Type B pancreatic cell (in vitro differentiated cells): Measurements from ENCODE around the gene TPPP. TPM values are rescaled to one million over a fixed set of nuclear protein-coding genes. Genes with fewer than 3 reads are reported as not detected.
"Not testable (repeated sequence)": the region's sequence is repeated elsewhere in the genome, so short reads cannot be mapped to it uniquely, and the experiment has no call there.

Experiments
- DNase-seq: peaks from one replicate; pipeline ENCODE4 v3.0.0; 2021; ENCODE audit warnings: mixed read lengths; ENCODE audit not compliant: unreplicated experiment; ENCODE audit errors: extremely low spot score
- H3K27ac Mint-ChIP-seq: 2 replicates; pipeline ENCODE4 v1.8.0; 2021; ENCODE audit warnings: mild to moderate bottlenecking, mixed read lengths
- H3K27me3 Mint-ChIP-seq: 2 replicates; pipeline ENCODE4 v1.8.0; 2021; ENCODE audit warnings: mixed read lengths
- H3K36me3 Mint-ChIP-seq: 2 replicates; pipeline ENCODE4 v1.8.0; 2021; ENCODE audit warnings: mixed read lengths
- H3K4me1 Mint-ChIP-seq: one replicate; pipeline ENCODE4 v1.8.0; 2021; ENCODE audit warnings: mixed read lengths; ENCODE audit not compliant: unreplicated experiment
- H3K4me3 Mint-ChIP-seq: 2 replicates; pipeline ENCODE4 v1.8.0; 2021; ENCODE audit warnings: mild to moderate bottlenecking, mixed read lengths
- H3K9me3 Mint-ChIP-seq: 2 replicates; pipeline ENCODE4 v1.8.0; 2021; ENCODE audit warnings: mixed read lengths
- total RNA-seq: library from RNA; stranded (reverse); gene quantifications from 2 replicates; pipeline ENCODE4 v1.2.1, GENCODE V29; 2021; ENCODE audit warnings: low replicate concordance
- TF ChIP-seq, protein P1 (sequence below): fragments of 200-600 bp; sonication (generic); conservative IDR thresholded peaks from 2 replicates; pipeline ENCODE4 v1.5.0; 2021; ENCODE audit warnings: antibody characterized with exemption, mild to moderate bottlenecking

TPPP gene
- total RNA-seq, 1 donor from 2014 or later: 5.0 TPM

DNA sequence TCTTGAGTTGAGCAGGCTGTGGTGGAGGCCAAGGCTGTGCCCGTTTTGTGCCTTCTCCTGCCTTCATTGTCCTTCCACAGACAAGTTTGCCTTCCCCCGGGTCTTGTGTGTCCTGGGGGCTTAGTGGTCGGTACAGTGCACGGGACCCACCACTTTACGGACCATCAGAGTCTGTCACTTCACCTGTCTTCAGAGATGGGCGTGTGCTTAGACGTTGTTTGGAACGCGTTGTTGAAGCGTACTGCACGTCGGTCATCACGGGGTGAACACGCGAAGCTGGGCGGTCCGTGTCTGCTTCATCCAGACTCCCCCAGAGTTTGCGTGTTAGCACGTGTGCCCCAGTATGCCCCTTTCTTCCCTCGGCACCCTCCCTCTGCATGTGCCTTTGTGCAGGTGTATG is 56.2 kb downstream of the TPPP start:
- Mint-ChIP-seq H3K36me3 (peaks cover 14% of the 10 kb centered on the region), H3K27me3 (no peaks in the 10 kb centered on the region), H3K27ac (no peak overlapping the region), H3K4me1 (no peaks in the 10 kb centered on the region), H3K4me3 (no peak overlapping the region), H3K9me3 (no peaks in the 10 kb centered on the region)
- no peak for DNase-seq
- TF ChIP-seq, protein P1, sequence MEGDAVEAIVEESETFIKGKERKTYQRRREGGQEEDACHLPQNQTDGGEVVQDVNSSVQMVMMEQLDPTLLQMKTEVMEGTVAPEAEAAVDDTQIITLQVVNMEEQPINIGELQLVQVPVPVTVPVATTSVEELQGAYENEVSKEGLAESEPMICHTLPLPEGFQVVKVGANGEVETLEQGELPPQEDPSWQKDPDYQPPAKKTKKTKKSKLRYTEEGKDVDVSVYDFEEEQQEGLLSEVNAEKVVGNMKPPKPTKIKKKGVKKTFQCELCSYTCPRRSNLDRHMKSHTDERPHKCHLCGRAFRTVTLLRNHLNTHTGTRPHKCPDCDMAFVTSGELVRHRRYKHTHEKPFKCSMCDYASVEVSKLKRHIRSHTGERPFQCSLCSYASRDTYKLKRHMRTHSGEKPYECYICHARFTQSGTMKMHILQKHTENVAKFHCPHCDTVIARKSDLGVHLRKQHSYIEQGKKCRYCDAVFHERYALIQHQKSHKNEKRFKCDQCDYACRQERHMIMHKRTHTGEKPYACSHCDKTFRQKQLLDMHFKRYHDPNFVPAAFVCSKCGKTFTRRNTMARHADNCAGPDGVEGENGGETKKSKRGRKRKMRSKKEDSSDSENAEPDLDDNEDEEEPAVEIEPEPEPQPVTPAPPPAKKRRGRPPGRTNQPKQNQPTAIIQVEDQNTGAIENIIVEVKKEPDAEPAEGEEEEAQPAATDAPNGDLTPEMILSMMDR: no peak

DNA sequence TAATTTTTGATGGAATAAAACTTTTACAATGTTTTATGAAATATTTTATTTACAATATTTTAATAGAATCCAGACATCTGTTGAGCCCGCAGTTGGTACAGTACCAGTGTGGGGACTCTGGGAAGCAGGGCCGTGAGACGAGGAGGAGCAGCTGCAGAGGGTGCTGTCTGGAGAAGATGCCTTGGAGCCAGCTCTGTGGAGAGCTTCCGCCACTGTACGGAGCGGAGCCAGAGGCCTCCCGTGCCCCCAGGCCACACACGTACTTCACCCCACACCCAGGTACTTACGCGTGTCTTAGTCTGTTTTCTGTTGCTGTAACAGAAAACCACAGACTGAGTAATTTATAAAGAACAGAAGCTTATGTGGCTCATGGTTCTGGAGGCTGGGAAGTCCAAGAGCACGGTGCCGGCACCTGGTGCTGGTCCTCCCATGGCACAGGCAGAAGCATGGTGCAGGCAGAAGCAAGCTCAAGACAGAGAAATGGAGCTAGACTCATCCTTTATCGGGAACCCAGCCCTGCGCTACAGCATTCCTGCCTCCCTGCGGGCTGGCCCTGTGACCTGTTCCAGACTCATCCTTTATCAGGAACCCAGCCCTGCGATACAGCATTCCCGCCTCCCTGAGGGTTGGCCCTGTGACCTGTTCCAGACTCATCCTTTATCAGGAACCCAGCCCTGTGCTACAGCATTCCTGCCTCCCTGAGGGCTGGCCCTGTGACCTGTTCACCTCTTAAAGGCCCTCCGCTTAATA is 57.7 kb downstream of the TPPP start:
- H3K9me3 Mint-ChIP-seq: no peaks in the 10 kb centered on the region
- peaks cover 14% of the 10 kb centered on the region for H3K36me3 Mint-ChIP-seq
- no peak overlapping the region for H3K27ac Mint-ChIP-seq
- H3K4me3 Mint-ChIP-seq: no peak overlapping the region
- H3K27me3 Mint-ChIP-seq: no peaks in the 10 kb centered on the region
- H3K4me1 Mint-ChIP-seq: no peaks in the 10 kb centered on the region
- TF ChIP-seq, protein P1: no peak
- no peak for DNase-seq

DNA sequence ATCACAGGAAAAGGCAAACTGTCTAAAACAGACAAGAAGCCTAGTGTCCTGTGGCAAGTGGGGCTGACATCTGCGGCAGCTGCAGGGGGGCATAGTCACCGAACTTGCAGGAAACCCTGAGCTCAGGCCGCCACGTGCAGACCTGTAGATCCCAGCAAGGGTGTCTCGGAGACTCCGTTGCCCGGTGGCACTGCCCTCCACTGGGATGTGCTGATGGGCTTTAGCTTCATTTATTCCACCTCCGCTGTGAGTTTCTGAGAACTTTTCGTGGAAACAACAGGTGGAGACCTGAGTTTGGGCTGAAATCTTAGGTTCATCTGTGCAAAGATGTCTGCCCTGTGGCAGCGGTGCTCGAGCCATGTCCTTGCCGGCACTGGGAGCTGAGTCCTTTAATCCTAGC is 59.0 kb downstream of the TPPP start:
- TF ChIP-seq, protein P1: no peak
- H3K4me1 Mint-ChIP-seq: no peaks in the 10 kb centered on the region
- no peaks in the 10 kb centered on the region for H3K9me3 Mint-ChIP-seq
- no peak overlapping the region for H3K4me3 Mint-ChIP-seq
- DNase-seq: no peak
- H3K27me3 Mint-ChIP-seq: no peaks in the 10 kb centered on the region
- H3K27ac Mint-ChIP-seq: no peak overlapping the region
- H3K36me3 Mint-ChIP-seq: peaks cover 14% of the 10 kb centered on the region

DNA sequence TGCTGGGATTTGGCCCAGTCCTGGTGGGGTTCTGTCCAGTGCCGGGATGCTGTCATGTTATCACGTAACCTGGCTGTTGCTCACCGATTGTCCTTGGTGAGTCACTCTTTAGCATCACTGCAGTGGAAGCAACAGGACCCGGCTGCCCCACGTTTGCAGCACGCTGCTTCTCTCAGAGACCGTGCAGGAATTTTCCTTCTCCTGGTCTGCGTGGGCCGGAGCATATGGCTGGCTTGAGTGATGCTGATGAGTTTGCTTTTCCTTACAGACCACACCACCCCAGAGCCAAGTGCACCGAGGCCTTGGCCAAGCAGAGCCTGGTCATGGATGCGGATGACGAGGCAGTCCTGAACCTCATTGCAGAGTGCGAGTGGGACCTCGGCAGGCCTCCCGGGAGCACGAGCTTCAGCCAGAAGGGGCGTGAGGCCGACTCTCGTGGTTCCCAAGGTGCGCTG is 59.6 kb downstream of the TPPP start:
- TF ChIP-seq, protein P1: no peak
- Mint-ChIP-seq H3K9me3 (no peaks in the 10 kb centered on the region), H3K27ac (no peak overlapping the region), H3K36me3 (peaks cover 14% of the 10 kb centered on the region), H3K4me1 (no peaks in the 10 kb centered on the region), H3K27me3 (no peaks in the 10 kb centered on the region), H3K4me3 (no peak overlapping the region)
- DNase-seq: no peak

DNA sequence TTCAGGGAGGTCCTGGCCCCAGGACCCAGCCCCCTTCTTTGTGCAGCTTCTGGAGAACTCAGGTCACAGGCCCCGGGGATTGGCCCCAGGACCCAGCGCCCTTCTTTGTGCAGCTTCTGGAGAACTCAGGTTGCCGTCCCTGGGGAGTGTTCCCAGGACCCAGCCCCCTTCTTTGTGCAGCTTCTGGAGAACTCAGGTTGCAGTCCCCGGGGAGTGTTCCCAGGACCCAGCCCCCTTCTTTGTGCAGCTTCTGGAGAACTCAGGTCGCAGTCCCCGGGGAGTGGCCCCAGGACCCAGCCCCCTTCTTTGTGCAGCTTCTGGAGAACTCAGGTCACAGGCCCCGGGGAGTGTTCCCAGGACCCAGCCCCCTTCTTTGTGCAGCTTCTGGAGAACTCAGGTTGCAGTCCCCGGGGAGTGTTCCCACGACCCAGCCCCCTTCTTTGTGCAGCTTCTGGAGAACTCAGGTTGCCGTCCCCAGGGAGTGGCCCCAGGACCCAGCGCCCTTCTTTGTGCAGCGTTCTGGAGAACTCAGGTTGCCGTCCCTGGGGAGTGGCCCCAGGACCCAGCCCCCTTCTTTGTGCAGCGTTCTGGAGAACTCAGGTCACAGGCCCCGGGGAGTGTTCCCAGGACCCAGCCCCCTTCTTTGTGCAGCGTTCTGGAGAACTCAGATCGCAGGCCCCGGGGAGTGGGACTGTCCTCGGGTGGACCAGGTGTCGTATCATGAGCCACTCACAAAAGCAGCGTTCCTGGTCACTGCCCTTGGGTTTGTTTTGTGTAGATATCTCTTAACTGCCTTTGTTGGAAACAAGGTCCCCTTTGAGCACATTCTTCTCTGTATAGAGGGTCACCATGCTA is 64.6 kb downstream of the TPPP start:
- H3K36me3 Mint-ChIP-seq: peaks cover 13% of the 10 kb centered on the region
- H3K27me3 Mint-ChIP-seq, DNase-seq, H3K4me3 Mint-ChIP-seq, H3K9me3 Mint-ChIP-seq, H3K4me1 Mint-ChIP-seq, H3K27ac Mint-ChIP-seq: not testable (repeated sequence)

DNA sequence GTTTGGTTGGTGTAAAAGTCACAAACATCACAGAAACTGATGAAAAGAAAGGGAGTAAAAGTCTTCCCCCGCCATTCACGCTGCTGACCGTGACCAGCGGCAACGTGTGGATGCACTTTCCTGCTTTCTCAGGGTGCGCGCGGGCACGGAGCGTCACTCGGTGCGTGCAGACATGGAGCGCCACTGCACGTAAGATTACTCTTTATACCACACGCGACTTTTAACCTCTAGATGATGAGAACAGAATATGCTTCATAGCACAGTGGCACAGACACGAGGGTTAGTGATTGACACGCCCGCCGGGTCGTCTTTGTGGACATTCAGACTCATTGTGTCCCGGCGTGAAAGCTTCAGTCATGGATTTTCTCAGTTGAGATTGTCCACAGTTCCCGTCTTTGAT is 65.3 kb downstream of the TPPP start:
- Mint-ChIP-seq H3K4me3 (no peak overlapping the region), H3K27me3 (no peaks in the 10 kb centered on the region), H3K27ac (no peak overlapping the region), H3K4me1 (no peaks in the 10 kb centered on the region), H3K9me3 (no peaks in the 10 kb centered on the region), H3K36me3 (peaks cover 10% of the 10 kb centered on the region)
- TF ChIP-seq, protein P1: no peak
- no peak for DNase-seq
